ENCODE data around the gene DEPDC4.

DEPDC4 gene

GRCh38 chr12:100211698-100212097, 55.2 kb downstream of the DEPDC4 start:
- DNase-seq = no peak

GRCh38 chr12:100208834-100209233, 58.0 kb downstream of the DEPDC4 start:
- DNase-seq = no peak

- DNase-seq = no peak
These were observed 59.6 kb downstream of the DEPDC4 start for GRCh38 chr12:100207311-100207710.

GRCh38 chr12:100201604-100202423, 65.1 kb downstream of the DEPDC4 start:
- no peak for DNase-seq

- peak; percentile 94 for DNase-seq
These were observed 66.3 kb downstream of the DEPDC4 start, which contains the start of gene ACTR6 for GRCh38 chr12:100200463-100201181. Gene ACTR6 (plus strand): TSS chr12:100200815. CDS start chr12:100200852, 37 bp downstream.

GRCh38 chr12:100199347-100200149, 67.3 kb downstream of the DEPDC4 start:
- DNase-seq = peak; percentile 67

GRCh38 chr12:100199023-100199346, 67.9 kb downstream of the DEPDC4 start:
- no peak for DNase-seq

GRCh38 chr12:100197486-100197885, 69.4 kb downstream of the DEPDC4 start:
- DNase-seq = no peak

- DNase-seq = no peak
These were observed 73.8 kb downstream of the DEPDC4 start for GRCh38 chr12:100193085-100193484.

All from stimulated activated CD4-positive, alpha-beta T cell treated with anti-CD3 and anti-CD28 coated beads, Interleukin-12 subunit alpha, Interleukin-12 subunit beta, amount 100 ng/mL, for 4 hours (primary cell).